ENCODE data around the gene MTLN.
"Not testable (repeated sequence)": the region's sequence is repeated elsewhere in the genome, so short reads cannot be mapped to it uniquely, and the experiment has no call there.

MTLN gene

GRCh38 chr2:110211938-110212858 is at the start of gene MTLN:
MTLN (minus strand) TSS chr2:110212547; CDS start chr2:110212525, 22 bp downstream.
- H3K4me3 ChIP-seq (IDR thresholded peaks at IDR 0.05; ENCODE audit: insufficient read depth, low read depth, low read length), result peak within 1 kb of the TSS; percentile 79
- H3K4me1 ChIP-seq (ENCODE audit: low read depth, poor library complexity, severe bottlenecking), result peaks cover 22% of the 10 kb centered on the region
- peak within 1 kb of the TSS; percentile 78 for H3K4me2 ChIP-seq
- peak within 1 kb of the TSS; percentile 35; the same call in 1 of the 2 replicates for H3K27ac ChIP-seq
- no peaks in the 10 kb centered on the region for H4K20me1 ChIP-seq (ENCODE audit: insufficient read depth)
- TF ChIP-seq, protein P1, sequence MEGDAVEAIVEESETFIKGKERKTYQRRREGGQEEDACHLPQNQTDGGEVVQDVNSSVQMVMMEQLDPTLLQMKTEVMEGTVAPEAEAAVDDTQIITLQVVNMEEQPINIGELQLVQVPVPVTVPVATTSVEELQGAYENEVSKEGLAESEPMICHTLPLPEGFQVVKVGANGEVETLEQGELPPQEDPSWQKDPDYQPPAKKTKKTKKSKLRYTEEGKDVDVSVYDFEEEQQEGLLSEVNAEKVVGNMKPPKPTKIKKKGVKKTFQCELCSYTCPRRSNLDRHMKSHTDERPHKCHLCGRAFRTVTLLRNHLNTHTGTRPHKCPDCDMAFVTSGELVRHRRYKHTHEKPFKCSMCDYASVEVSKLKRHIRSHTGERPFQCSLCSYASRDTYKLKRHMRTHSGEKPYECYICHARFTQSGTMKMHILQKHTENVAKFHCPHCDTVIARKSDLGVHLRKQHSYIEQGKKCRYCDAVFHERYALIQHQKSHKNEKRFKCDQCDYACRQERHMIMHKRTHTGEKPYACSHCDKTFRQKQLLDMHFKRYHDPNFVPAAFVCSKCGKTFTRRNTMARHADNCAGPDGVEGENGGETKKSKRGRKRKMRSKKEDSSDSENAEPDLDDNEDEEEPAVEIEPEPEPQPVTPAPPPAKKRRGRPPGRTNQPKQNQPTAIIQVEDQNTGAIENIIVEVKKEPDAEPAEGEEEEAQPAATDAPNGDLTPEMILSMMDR (conservative IDR thresholded peaks at IDR 0.05; ENCODE audit: low read depth, low read length), result no peak
- peak within 1 kb of the TSS; percentile 83 for H2AFZ ChIP-seq (ENCODE audit: low read depth)
- H3K27me3 ChIP-seq (ENCODE audit: insufficient read depth, low read depth), result no peaks in the 10 kb centered on the region
- no peaks in the 10 kb centered on the region for H3K36me3 ChIP-seq (ENCODE audit: insufficient read depth)
- peaks cover 8% of the 10 kb centered on the region; the same call in 1 of the 2 replicates for H3K79me2 ChIP-seq (ENCODE audit: insufficient read depth, low read depth)
- H3K9ac ChIP-seq, result peak within 1 kb of the TSS; percentile 73

DNA sequence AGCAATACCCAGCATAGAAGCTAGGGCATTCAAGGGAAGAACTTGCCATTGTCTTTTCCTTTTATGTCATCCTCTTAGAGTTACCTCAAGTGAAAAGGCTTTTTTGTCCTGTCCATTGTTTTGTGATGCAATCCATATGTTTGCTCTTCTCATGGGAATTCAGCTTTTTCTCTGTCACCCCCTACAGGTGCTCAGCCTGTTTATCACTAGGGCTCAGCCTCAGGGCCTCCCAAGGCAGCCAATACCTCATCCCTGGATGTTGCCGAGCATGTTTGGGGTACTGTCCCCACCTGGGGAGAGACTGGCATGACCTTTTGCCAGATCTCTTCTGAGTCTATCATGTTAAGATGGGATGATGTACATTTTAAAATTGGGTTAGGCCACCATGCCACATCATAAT is 49.6 kb upstream of the MTLN start:
- not testable (repeated sequence) for H3K4me2 ChIP-seq; H2AFZ ChIP-seq (ENCODE audit: low read depth); H3K79me2 ChIP-seq (ENCODE audit: insufficient read depth, low read depth); H3K4me1 ChIP-seq (ENCODE audit: low read depth, poor library complexity, severe bottlenecking); H3K4me3 ChIP-seq (IDR thresholded peaks at IDR 0.05; ENCODE audit: insufficient read depth, low read depth, low read length); H3K36me3 ChIP-seq (ENCODE audit: insufficient read depth); H3K9ac ChIP-seq; H3K27me3 ChIP-seq (ENCODE audit: insufficient read depth, low read depth); H3K27ac ChIP-seq; H4K20me1 ChIP-seq (ENCODE audit: insufficient read depth)

- H3K4me1 ChIP-seq (ENCODE audit: low read depth, poor library complexity, severe bottlenecking); H3K27ac ChIP-seq; H3K79me2 ChIP-seq (ENCODE audit: insufficient read depth, low read depth); H3K4me3 ChIP-seq (IDR thresholded peaks at IDR 0.05; ENCODE audit: insufficient read depth, low read depth, low read length); H3K9ac ChIP-seq; H4K20me1 ChIP-seq (ENCODE audit: insufficient read depth); H3K36me3 ChIP-seq (ENCODE audit: insufficient read depth); H3K4me2 ChIP-seq; H2AFZ ChIP-seq (ENCODE audit: low read depth); H3K27me3 ChIP-seq (ENCODE audit: insufficient read depth, low read depth): not testable (repeated sequence)
Measured at GRCh38 chr2:110248081-110248795, 35.9 kb upstream of the MTLN start.

- H3K9ac ChIP-seq; H3K27me3 ChIP-seq (ENCODE audit: insufficient read depth, low read depth); H3K36me3 ChIP-seq (ENCODE audit: insufficient read depth); H4K20me1 ChIP-seq (ENCODE audit: insufficient read depth); H3K4me3 ChIP-seq (IDR thresholded peaks at IDR 0.05; ENCODE audit: insufficient read depth, low read depth, low read length); H3K4me1 ChIP-seq (ENCODE audit: low read depth, poor library complexity, severe bottlenecking); H3K79me2 ChIP-seq (ENCODE audit: insufficient read depth, low read depth); H3K27ac ChIP-seq; H2AFZ ChIP-seq (ENCODE audit: low read depth); H3K4me2 ChIP-seq: not testable (repeated sequence)
Measured at GRCh38 chr2:110245488-110246435, 33.4 kb upstream of the MTLN start.

GRCh38 chr2:110243283-110243682 is 30.9 kb upstream of the MTLN start:
- H3K27me3 ChIP-seq (ENCODE audit: insufficient read depth, low read depth), result not testable (repeated sequence)

GRCh38 chr2:110234514-110234913 is 22.2 kb upstream of the MTLN start:
- H3K27me3 ChIP-seq (ENCODE audit: insufficient read depth, low read depth); H4K20me1 ChIP-seq (ENCODE audit: insufficient read depth); H2AFZ ChIP-seq (ENCODE audit: low read depth); H3K4me2 ChIP-seq; H3K9ac ChIP-seq; H3K36me3 ChIP-seq (ENCODE audit: insufficient read depth); H3K79me2 ChIP-seq (ENCODE audit: insufficient read depth, low read depth); H3K4me3 ChIP-seq (IDR thresholded peaks at IDR 0.05; ENCODE audit: insufficient read depth, low read depth, low read length); H3K27ac ChIP-seq; H3K4me1 ChIP-seq (ENCODE audit: low read depth, poor library complexity, severe bottlenecking): not testable (repeated sequence)

More at GRCh38 chr2:110243283-110243682, 30.9 kb upstream of the MTLN start:
- not testable (repeated sequence) for H4K20me1 ChIP-seq (ENCODE audit: insufficient read depth); H3K4me3 ChIP-seq (IDR thresholded peaks at IDR 0.05; ENCODE audit: insufficient read depth, low read depth, low read length); H3K4me1 ChIP-seq (ENCODE audit: low read depth, poor library complexity, severe bottlenecking); H3K4me2 ChIP-seq; H2AFZ ChIP-seq (ENCODE audit: low read depth); H3K36me3 ChIP-seq (ENCODE audit: insufficient read depth); H3K9ac ChIP-seq; H3K27ac ChIP-seq; H3K79me2 ChIP-seq (ENCODE audit: insufficient read depth, low read depth)

GRCh38 chr2:110229886-110230285 is 17.5 kb upstream of the MTLN start:
- H3K4me3 ChIP-seq (IDR thresholded peaks at IDR 0.05; ENCODE audit: insufficient read depth, low read depth, low read length); H3K4me2 ChIP-seq; H3K79me2 ChIP-seq (ENCODE audit: insufficient read depth, low read depth); H3K27me3 ChIP-seq (ENCODE audit: insufficient read depth, low read depth); H3K27ac ChIP-seq; H4K20me1 ChIP-seq (ENCODE audit: insufficient read depth); H3K9ac ChIP-seq; H3K4me1 ChIP-seq (ENCODE audit: low read depth, poor library complexity, severe bottlenecking); H3K36me3 ChIP-seq (ENCODE audit: insufficient read depth); H2AFZ ChIP-seq (ENCODE audit: low read depth): not testable (repeated sequence)

- not testable (repeated sequence) for H2AFZ ChIP-seq (ENCODE audit: low read depth); H3K9ac ChIP-seq; H3K4me3 ChIP-seq (IDR thresholded peaks at IDR 0.05; ENCODE audit: insufficient read depth, low read depth, low read length); H3K36me3 ChIP-seq (ENCODE audit: insufficient read depth); H3K4me2 ChIP-seq; H3K79me2 ChIP-seq (ENCODE audit: insufficient read depth, low read depth); H4K20me1 ChIP-seq (ENCODE audit: insufficient read depth); H3K27me3 ChIP-seq (ENCODE audit: insufficient read depth, low read depth); H3K27ac ChIP-seq
- H3K4me1 ChIP-seq (ENCODE audit: low read depth, poor library complexity, severe bottlenecking), result peaks cover 15% of the 10 kb centered on the region
Measured at GRCh38 chr2:110222626-110223025, 10.3 kb upstream of the MTLN start.

Data from KMS-11 (cell line).